ENCODE measurements around the gene DEGS2. TPM values are rescaled to one million over a fixed set of nuclear protein-coding genes. Genes with fewer than 3 reads are reported as not detected.
"Not testable (repeated sequence)": the region's sequence is repeated elsewhere in the genome, so short reads cannot be mapped to it uniquely, and the experiment has no call there.

The DEGS2 gene
- polyA plus RNA-seq, 1 donor from 2014 or later = 6.5 TPM

DNA sequence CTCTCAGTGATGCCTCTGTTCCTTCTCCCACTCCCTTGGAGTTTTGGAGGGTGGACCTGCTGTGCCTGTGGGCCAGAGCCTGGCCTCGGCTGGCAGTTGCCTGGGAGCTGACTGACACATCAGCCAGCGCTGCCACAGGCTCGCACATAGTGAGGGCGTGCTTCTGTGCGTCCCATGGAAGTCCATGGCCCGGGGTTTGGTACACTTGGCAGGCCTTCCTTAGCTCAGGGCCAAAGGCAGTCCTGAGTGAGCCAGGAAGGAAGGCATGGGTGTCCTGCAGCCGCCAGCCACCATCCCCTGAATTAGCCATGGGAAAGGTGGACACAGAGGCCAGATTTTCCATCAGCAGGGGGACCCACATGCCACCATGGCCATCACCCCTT lies 1.1 kb upstream of the DEGS2 start:
- Mint-ChIP-seq H3K4me3 (peak overlapping the region; percentile 71 to 90 (median 84)), H3K27ac (peak overlapping the region in 2 of 3 donors; percentile 76 to 85), H3K36me3 (no peaks in the 10 kb centered on the region), H3K4me1 (peaks cover 13 to 23% (median 22%) of the 10 kb centered on the region in 3 donors), H3K27me3 (no peaks in the 10 kb centered on the region), H3K9me3 (no peaks in the 10 kb centered on the region)

DNA sequence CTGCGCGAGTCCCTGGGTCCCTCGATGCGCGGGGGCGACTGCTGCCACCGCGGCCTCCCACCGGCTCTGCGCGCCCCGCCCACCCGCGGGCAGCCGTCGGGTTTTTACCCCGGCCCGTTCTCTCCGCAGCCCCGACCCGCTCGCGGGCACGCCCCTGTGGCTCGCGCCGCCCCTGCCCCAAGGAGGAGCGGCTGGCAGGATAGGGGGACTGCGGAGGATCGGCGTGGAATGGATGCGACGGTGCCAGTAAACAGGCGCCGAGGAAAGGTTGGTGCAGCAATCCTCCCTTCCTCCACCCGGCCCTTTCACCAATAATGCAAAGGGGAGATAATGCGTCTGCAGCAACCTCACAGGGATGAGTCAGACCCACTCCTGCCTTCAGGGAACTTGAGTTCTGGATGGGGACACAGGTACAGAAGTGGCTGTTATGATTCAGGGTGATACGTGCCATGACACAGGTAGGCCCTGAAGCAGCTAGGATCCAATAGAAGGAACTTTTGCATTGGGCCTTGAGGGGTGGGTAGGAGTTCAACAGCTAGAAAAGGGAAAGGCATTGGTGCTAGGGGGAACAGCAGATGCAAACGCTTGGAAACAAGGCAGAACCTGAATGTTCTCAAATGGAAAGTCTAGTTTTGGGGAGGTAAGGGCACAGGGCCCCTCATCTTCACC lies 554 bp upstream of the DEGS2 start:
- no peaks in the 10 kb centered on the region for H3K27me3 Mint-ChIP-seq

DNA sequence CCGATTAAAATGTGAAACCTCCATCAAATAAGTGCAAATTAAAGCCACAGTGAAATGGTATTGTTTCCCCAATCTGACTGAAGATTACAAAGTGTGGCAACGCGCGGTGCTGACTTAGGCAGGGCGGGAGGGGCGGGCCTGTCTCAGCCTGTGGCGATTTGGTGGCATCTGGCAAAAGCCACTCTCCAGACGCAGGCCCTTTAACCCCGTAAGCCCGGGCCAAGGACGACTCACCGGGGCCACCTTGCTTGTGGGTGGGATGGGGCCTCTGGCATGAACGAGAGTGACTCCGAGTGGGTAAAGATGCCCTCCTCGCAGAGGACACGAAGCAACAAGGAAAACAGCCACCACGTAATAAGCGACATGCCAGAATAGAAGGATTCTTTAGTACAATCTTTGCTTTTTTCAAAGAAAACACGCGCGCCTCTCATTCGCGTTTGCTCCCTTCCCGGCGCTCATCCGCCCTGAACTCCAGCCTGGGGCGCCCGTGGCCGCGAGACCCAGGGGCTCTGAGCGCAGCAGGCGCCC lies 815 bp downstream of the DEGS2 start:
- Mint-ChIP-seq H3K36me3 (no peaks in the 10 kb centered on the region), H3K9me3 (peaks cover 0 to 5% (median 0%) of the 10 kb centered on the region in 3 donors), H3K27ac (peak overlapping the region; percentile 72 to 93 (median 85))

More for the DNA sequence above, 554 bp upstream of the DEGS2 start:
- Mint-ChIP-seq H3K4me1 (peaks cover 11 to 22% (median 21%) of the 10 kb centered on the region in 3 donors), H3K27ac (peak overlapping the region in 2 of 3 donors; percentile 76 to 85), H3K9me3 (peaks cover 0 to 4% (median 0%) of the 10 kb centered on the region in 3 donors), H3K36me3 (no peaks in the 10 kb centered on the region), H3K4me3 (peak overlapping the region; percentile 71 to 90 (median 84))

DNA sequence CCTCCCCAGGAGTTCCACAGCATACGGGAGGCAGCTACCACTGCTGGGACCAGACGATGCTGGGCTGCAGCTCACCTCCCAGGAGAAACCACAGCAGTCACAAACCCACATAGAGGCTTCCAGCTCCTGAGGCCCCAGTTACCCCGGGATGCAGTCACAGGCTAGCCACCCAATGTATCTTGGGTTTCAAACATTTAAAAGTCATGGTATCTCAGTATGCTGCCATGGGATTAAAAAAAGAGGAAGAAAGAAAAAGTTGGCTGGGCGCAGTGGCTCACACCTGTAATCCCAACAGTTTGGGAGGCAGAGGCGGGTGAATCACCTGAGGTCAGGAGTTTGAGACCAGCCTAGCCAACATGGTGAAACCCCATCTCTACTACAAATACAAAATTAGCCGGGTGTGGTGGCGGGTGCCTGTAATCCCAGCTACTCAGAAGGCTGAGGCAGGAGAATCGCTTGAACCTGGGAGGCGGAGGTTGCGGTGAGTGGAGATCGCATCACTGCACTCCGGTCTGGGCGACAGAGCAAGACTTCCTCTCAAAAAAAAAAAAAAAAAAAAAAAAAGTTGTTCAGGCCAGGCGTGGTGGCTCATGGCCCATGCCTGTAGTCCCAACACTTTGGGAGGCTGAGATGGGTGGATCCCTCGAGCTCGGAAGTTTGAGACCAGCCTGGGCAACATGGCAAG lies 1.8 kb downstream of the DEGS2 start:
- Mint-ChIP-seq H3K4me3 (peak overlapping the region; percentile 65 to 92 (median 78)), H3K27ac (peak overlapping the region; percentile 85 to 93 (median 93)), H3K4me1 (peaks cover 12 to 22% (median 17%) of the 10 kb centered on the region in 3 donors)
- not testable (repeated sequence) for H3K9me3 Mint-ChIP-seq, H3K36me3 Mint-ChIP-seq, H3K27me3 Mint-ChIP-seq

More for the DNA sequence above, 815 bp downstream of the DEGS2 start:
- Mint-ChIP-seq H3K4me1 (peaks cover 11 to 22% (median 17%) of the 10 kb centered on the region in 3 donors), H3K4me3 (peak overlapping the region; percentile 65 to 92 (median 78)), H3K27me3 (no peaks in the 10 kb centered on the region)

DNA sequence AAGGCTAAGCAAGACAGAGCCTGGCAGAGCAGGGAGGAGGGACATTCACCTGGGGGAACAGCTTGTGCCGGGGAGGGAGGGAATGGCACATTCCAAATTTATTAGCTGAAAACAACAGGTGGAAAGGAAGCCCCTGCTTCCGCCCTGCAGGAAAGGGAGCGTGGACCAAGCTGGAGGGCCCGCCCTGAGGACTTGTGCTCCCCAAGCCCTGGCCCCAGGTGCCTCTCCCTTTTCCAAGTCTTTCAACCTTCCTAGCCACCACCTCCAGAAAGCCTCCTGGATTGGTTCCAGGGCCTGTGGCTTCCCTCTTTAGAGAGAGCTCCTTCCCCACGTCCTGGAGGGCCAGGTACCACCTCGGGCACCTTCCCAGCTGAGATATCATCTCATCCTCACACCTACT lies 2.7 kb downstream of the DEGS2 start:
- Mint-ChIP-seq H3K4me3 (peak overlapping the region in 2 of 4 donors; percentile 22 to 80), H3K27ac (peak overlapping the region in 1 of 3 donors; percentile 93)

DNA sequence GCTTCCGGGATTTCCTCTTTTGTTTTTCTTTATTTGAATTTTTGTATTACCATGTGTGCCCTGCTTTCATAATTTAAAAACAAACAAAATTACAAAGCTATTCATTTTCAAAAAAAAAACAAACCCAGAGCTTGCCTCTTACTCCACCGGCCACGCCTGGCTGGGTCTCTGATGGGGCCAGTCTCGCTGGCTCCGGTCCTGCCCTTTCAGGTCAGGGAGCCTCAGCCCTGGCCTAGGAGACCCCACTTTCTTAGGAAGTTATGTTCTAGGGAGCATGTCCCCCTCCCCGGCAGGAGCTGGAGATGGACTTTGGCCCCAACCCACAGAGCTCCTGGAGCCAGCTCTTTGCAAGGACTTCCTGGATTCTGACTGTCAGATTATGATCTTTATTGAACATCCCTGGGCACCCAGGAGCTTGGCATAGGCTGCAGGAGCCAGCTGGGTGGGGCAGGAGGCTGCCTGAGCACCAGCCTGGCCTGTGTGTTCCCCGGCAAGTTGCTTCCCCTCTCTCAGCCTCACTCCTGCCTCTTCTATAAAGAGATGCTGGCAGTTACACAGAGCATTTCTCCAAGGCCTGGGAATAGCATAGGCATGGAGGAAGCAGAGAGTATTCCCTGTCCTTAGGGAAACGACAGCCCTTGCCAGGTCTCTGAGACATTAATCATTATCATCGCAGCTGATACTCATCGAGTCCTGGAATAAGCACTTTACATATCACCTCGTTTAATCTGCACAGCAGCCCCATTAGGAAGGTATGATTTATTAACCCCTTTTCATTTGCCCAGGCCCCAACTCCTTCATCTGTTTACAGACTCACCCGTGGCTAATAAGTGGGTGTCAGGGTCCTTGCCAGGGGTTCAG lies 3.5 kb downstream of the DEGS2 start:
- Mint-ChIP-seq H3K27me3 (no peaks in the 10 kb centered on the region), H3K36me3 (no peaks in the 10 kb centered on the region), H3K4me1 (peaks cover 13 to 25% (median 17%) of the 10 kb centered on the region in 3 donors), H3K9me3 (peaks cover 0 to 5% (median 0%) of the 10 kb centered on the region in 3 donors), H3K27ac (peak overlapping the region in 2 of 3 donors; percentile 10 to 93), H3K4me3 (peak overlapping the region in 2 of 4 donors; percentile 6 to 57)

More for the DNA sequence above, 2.7 kb downstream of the DEGS2 start:
- Mint-ChIP-seq H3K27me3 (no peaks in the 10 kb centered on the region), H3K9me3 (peaks cover 0 to 5% (median 0%) of the 10 kb centered on the region in 3 donors), H3K36me3 (no peaks in the 10 kb centered on the region), H3K4me1 (peaks cover 13 to 22% (median 17%) of the 10 kb centered on the region in 3 donors)

DNA sequence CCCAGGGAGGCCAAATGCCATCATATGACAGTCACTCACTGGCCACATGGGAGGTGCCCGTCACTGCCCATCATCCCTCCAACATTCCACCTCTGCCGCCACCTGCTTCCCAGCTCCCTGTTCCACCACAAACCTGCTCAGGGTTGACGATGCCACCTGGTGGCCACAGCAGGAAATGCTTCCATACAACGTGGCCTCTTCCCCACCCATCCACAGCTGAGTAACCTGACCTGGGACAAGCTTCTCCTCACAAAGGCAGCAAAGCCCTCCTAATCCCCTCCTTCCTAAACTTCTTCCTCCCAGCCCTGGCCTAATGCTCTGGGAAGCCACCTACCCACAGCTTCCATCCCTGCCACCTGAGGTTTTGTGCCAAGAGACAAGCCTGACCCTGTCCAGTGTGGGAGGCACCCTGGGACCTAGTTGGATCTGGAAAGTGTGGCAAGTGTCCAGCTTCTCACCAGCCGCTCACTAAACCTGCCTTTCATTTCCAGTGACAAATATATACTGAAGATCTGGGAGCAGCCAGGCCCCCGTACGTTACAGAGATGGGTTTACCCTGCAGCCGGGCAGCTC lies 4.3 kb downstream of the DEGS2 start:
- Mint-ChIP-seq H3K4me3 (peak overlapping the region in 2 of 4 donors; percentile 39 to 57), H3K27me3 (no peaks in the 10 kb centered on the region), H3K4me1 (peaks cover 13 to 23% (median 14%) of the 10 kb centered on the region in 3 donors), H3K9me3 (peaks cover 0 to 5% (median 0%) of the 10 kb centered on the region in 3 donors), H3K27ac (peak overlapping the region in 2 of 3 donors; percentile 55 to 61), H3K36me3 (no peaks in the 10 kb centered on the region)

DNA sequence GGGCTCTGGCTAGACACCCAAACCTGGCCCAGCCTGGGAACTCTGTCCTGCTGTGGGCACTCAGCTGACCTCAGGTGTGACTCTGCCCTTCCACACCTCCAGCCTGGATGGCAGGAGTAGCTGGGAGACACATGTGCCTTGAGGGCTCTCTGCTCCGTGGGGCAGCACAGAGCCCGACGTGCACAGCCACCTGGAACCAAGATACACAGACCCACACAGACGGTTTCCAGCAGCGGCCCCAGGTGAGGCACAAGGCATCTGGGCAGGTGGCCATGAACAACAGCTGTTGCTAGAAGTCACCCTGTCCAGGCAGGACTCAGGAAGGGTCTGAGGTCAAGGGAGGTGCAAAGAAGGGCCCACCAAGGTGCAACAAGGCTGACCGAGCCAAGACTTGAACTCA lies 5.9 kb downstream of the DEGS2 start:
- Mint-ChIP-seq H3K36me3 (no peaks in the 10 kb centered on the region), H3K27me3 (no peaks in the 10 kb centered on the region), H3K27ac (peak overlapping the region in 1 of 3 donors; percentile 70), H3K9me3 (peaks cover 0 to 5% (median 0%) of the 10 kb centered on the region in 3 donors), H3K4me1 (peaks cover 13 to 20% (median 14%) of the 10 kb centered on the region in 3 donors), H3K4me3 (no peak overlapping the region)

DNA sequence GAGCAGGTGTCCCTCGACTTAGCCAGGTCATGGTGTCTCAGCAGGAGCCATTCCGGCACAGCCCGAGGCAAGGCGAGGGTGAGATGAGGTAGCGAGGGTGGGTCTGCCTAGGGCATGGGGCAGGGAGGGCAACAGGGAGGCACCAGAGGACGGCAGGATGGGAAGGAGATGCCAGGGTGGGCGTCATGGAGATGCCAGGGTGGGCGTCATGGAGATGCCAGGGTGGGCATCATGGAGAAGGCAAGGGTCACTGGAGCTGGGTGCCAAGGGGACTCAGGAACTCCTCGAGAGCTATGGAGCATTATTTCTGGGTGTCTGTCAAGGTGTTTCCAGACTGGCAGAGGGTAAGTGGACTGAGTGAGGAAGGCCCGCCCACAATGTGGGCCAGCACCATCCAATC lies 7.4 kb downstream of the DEGS2 start:
- peaks cover 13 to 20% (median 16%) of the 10 kb centered on the region in 3 donors for H3K4me1 Mint-ChIP-seq
- H3K4me3 Mint-ChIP-seq = peak overlapping the region in 1 of 4 donors; percentile 17
- peaks cover 0 to 5% (median 0%) of the 10 kb centered on the region in 3 donors for H3K9me3 Mint-ChIP-seq
- H3K27ac Mint-ChIP-seq = peak overlapping the region in 1 of 3 donors; percentile 32
- no peaks in the 10 kb centered on the region for H3K27me3 Mint-ChIP-seq
- no peaks in the 10 kb centered on the region for H3K36me3 Mint-ChIP-seq

DNA sequence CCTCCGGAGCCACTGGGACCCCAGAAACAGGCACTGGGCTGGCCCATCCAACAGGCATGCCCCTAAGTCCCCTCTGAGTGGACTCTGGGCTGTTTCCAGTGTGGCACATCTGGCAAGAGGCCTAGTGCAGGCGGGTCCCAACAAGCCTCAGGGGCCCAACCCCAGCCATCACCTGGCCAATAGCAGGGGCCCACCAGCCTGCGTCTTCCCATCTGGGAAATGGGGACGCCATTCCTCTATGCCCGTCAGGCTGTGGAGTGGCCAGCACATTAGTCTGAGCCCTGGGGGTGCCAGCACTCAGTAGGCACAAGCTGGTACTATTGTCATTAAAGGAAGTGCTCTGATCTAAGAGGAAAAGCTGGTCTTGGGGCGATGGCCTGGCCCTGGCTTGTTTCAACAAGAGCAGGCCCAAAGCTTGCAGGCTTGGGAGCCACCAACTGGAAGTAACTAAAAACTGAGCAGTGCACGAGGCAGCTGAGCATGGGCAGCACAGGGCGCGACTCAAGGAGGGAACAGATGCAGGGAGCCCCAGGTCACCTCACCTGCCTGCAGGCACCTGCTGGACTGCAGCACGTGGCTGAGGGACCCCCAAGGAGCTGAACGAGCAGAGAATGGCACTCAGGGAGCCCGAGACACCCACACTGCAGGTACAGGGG lies 8.4 kb downstream of the DEGS2 start:
- H3K27me3 Mint-ChIP-seq = no peaks in the 10 kb centered on the region
- H3K9me3 Mint-ChIP-seq = peaks cover 0 to 5% (median 0%) of the 10 kb centered on the region in 3 donors
- no peaks in the 10 kb centered on the region for H3K36me3 Mint-ChIP-seq
- H3K4me1 Mint-ChIP-seq = peaks cover 12 to 19% (median 14%) of the 10 kb centered on the region in 3 donors
- H3K4me3 Mint-ChIP-seq = peak overlapping the region in 1 of 4 donors; percentile 75
- peak overlapping the region in 2 of 3 donors; percentile 39 to 75 for H3K27ac Mint-ChIP-seq

DNA sequence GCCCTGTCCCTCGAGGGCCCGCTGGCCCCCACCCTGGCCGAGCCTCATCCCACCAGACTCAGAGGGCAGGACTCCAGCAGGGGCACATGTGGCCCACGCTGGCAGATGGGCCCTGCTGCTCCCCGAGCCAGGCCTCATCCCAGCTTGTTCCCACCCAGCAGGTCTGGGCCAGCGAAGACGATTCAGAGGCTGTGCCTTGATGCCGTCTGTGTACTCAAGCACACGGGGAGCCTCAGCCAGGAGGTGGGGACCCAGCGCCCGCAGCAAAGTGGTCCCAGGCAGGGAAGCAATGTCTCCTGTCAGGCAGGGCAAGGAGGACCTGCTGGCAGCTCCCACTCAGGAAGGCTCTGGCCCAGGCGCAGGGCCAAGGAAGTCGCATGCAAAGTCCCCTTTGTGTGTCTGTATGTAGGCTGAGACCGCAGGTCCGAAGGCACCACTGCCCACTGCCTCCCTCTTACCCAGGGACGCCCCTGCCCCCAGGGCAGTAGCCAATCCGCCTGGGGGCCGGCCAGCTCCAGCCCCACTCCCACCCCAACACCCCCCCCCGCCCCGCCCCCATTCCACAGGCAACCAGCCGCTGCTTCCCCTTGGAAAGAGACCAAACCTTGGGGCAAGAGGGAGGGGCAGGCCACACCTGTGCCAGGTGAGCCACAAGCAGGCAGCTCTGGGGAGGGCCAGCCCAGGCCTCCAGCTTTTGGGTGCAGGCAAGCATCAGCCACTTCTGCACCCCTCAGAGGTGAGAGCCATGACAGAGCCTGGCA lies 9.4 kb downstream of the DEGS2 start:
- H3K27me3 Mint-ChIP-seq = no peaks in the 10 kb centered on the region
- no peak overlapping the region for H3K27ac Mint-ChIP-seq
- peaks cover 12 to 18% (median 14%) of the 10 kb centered on the region in 3 donors for H3K4me1 Mint-ChIP-seq
- H3K36me3 Mint-ChIP-seq = no peaks in the 10 kb centered on the region
- H3K9me3 Mint-ChIP-seq = peaks cover 0 to 1% (median 0%) of the 10 kb centered on the region in 3 donors
- H3K4me3 Mint-ChIP-seq = peak overlapping the region in 1 of 4 donors; percentile 5

DNA sequence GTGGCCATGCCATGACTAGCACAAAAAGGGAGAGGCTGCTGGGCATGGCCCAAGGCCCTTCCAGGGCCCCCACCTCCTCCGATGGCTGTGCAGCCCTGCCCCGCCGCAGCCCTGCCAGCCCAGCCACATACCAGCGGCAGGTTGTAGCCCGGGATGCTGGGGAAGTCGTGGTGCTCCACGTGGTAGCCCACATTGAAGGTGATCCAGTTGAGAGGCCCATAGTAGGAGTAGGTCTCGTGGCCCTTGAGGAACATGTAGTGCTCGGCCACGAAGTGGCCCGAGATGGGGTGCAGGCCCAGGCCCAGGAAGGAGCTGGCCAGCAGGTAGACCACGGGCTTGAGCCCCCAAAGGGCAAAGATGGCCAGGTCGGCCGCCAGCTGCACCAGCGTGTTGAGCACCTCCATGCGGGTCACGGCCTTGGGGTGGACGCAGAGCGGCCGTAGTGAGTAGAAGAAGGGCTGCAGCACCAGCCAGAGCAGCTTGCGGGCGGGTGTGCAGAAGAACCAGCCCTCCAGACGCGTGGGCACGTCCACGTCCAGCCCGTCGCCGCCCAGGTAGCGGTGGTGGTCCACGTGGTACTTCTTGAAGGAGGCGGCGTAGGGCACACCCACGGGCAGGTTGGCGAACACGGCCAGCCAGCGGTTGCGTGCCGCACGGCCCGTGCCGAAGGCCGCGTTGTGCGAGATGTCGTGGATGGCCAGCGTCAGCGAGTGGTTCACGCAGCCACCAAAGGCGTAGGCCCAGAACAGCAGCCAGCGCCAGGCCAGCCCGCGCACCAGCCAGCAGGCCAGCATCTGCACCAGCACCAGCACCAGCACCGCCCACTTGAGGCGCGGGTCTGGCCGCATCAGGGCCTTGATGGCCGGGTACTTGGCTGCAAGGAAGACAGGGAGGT lies 10.4 kb downstream of the DEGS2 start:
- Mint-ChIP-seq H3K4me1 (peaks cover 12 to 17% (median 14%) of the 10 kb centered on the region in 3 donors), H3K36me3 (no peaks in the 10 kb centered on the region), H3K9me3 (no peaks in the 10 kb centered on the region), H3K4me3 (peak overlapping the region in 1 of 4 donors; percentile 56), H3K27ac (peak overlapping the region in 2 of 3 donors; percentile 63 to 97), H3K27me3 (no peaks in the 10 kb centered on the region)

Measured in IgD-negative memory B cell (primary cell).